GM06990 (cell line): ENCODE measurements around the gene PIBF1.

Experiments
- DNase-seq: peaks from one replicate; pipeline ENCODE4 v3.0.0-alpha.2; 2011; ENCODE audit not compliant: insufficient read length; ENCODE audit errors: extremely low read depth
- H3K27me3 ChIP-seq: replicated peaks from 2 replicates; pipeline ENCODE4 v1.6.0; 2011; ENCODE audit warnings: low read length; ENCODE audit not compliant: control insufficient read depth, insufficient read depth
- H3K36me3 ChIP-seq: 2 replicates; pipeline ENCODE4 v1.5.1; 2011; ENCODE audit warnings: low read length; ENCODE audit not compliant: control insufficient read depth, insufficient read depth
- H3K4me3 ChIP-seq: replicated peaks from 2 replicates; pipeline ENCODE4 v1.5.1; 2011; ENCODE audit warnings: low read depth, mild to moderate bottlenecking, control low read depth, low read length
- TF ChIP-seq, protein P1 (sequence below): IDR thresholded peaks from 2 replicates; pipeline ENCODE4 v1.5.1; 2011; ENCODE audit warnings: low read length, control low read depth, mild to moderate bottlenecking, inconsistent platforms; ENCODE audit not compliant: insufficient read depth, poor library complexity, severe bottlenecking

PIBF1 gene

DNA sequence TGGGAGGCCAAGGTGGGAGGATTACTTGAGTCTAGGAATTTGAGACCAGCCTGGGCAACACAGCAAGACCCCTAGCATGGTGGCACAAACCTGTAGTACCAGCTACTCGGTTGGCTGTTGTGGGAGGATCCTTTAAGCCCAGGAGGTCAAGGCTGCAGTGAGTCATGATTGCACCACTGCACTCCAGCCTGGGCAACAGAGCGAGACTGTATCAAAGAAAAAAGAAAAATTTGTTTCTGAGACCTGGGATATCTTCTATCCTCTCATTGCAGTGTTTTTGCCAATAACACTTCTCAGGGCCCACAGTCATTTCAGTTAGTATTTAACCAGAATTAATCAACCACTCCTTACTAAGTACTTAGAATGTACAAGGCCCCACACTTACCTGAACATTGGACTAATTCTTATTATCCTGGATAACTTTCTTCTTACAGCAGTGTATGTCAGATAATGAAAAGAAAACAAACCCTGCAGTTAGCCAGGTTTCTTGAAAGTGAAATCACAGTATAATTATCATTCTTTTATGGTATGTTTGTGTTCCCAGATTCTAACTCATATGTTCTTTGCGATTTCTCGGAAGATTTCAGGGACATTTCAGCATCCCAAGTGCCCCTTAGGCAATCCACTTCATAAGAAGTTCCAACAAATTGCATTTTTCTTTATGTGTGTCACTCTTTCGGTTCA lies 201.3 kb downstream of the PIBF1 start:
- TF ChIP-seq, protein P1, sequence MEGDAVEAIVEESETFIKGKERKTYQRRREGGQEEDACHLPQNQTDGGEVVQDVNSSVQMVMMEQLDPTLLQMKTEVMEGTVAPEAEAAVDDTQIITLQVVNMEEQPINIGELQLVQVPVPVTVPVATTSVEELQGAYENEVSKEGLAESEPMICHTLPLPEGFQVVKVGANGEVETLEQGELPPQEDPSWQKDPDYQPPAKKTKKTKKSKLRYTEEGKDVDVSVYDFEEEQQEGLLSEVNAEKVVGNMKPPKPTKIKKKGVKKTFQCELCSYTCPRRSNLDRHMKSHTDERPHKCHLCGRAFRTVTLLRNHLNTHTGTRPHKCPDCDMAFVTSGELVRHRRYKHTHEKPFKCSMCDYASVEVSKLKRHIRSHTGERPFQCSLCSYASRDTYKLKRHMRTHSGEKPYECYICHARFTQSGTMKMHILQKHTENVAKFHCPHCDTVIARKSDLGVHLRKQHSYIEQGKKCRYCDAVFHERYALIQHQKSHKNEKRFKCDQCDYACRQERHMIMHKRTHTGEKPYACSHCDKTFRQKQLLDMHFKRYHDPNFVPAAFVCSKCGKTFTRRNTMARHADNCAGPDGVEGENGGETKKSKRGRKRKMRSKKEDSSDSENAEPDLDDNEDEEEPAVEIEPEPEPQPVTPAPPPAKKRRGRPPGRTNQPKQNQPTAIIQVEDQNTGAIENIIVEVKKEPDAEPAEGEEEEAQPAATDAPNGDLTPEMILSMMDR, result no peak
- no peak for DNase-seq
- H3K36me3 ChIP-seq, result no peaks in the 10 kb centered on the region
- H3K27me3 ChIP-seq, result no peaks in the 10 kb centered on the region
- no peak overlapping the region for H3K4me3 ChIP-seq

DNA sequence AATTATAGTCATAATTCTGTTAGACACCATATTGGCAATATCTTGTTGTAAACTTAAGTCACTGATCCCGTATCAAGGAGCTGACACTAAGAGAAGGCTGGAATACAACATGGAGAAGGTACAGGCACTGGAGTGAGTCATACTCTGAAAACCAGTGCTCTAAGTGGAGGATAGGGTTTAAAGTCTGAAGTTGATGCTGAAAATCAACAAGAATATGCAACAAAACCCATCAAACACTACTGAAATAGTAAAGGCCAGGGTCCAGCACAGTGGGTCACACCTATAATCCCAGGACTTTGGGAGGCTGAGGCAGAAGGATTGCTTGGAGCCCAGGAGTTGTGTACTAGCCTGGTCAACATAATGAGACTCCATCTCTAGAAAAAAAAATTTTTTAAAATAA lies 203.7 kb downstream of the PIBF1 start:
- no peak for DNase-seq
- no peaks in the 10 kb centered on the region for H3K27me3 ChIP-seq
- TF ChIP-seq, protein P1, result no peak
- H3K4me3 ChIP-seq, result no peak overlapping the region
- no peaks in the 10 kb centered on the region for H3K36me3 ChIP-seq

DNA sequence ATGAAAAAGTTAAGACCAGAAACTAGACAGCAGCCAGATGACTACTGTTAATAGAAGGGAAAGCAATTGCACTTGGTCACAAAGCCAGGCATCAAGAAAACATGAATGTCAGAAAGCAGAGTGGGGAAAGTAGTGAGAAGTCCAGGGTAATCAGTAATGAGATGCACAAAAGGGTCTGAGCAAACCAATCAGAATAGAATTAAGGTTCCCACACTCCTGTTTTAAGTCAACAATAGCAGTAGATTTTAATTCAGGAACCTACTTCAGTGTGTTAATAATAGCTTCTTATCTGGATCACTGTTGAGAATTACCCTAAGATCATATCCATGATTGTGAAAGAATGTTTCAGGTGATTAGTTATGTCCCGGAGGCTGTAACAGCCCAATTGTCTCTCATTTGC lies 204.3 kb downstream of the PIBF1 start:
- Histone ChIP-seq H3K27me3 (no peaks in the 10 kb centered on the region), H3K36me3 (no peaks in the 10 kb centered on the region), H3K4me3 (no peak overlapping the region)
- DNase-seq, result no peak
- TF ChIP-seq, protein P1, result no peak

DNA sequence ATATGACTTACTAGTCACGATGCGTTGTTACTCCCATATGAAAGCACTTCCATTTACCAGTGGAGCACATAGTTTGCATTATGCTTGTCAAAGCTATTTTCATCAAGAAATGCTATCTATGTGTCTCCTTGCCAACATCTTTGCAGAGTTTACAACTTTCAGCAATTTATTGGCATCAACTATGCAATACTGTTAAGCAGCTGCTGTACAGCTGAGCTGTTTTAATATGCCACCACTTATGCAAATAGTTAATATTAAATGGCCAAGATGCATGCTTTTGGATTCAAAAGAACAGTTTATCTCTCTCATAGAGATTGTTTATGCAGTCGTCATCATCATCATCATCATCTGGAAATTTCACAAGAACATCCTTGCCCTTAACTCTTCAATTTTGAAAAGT lies 209.0 kb downstream of the PIBF1 start:
- H3K36me3 ChIP-seq, result no peaks in the 10 kb centered on the region
- TF ChIP-seq, protein P1, result no peak

DNA sequence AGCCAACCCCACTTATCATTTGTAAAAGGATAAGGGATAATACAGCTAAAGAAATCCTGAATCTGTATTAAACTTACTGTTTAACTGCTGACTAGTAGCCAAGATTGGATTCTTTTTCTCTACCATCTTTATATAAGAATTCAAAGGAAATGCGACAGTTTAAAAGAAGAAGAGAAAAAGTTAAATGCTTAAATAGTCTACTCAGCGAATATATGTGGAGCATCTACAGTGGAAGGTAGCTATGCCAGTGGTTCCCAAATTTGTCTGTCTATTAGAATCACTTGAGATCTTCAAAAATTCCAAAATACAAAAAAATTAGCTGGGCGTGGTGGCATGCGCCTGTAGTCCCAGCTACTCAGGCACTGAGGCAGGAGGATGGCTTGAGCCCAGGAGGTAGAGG lies 216.1 kb downstream of the PIBF1 start:
- Histone ChIP-seq H3K36me3 (no peaks in the 10 kb centered on the region), H3K27me3 (no peaks in the 10 kb centered on the region), H3K4me3 (no peak overlapping the region)
- DNase-seq, result no peak
- TF ChIP-seq, protein P1, result no peak

More for the DNA sequence above, 209.0 kb downstream of the PIBF1 start:
- H3K4me3 ChIP-seq, result no peak overlapping the region
- DNase-seq, result no peak
- no peaks in the 10 kb centered on the region for H3K27me3 ChIP-seq
